OCI-LY7 (cell line): ENCODE results near the gene NDUFS6. TPM values are rescaled to one million over a fixed set of nuclear protein-coding genes. Genes with fewer than 3 reads are reported as not detected.

Experiments
- BruUV-seq: library from RNA; stranded (reverse); fragments of 400-500 nt; replicated peaks from 2 replicates; lab custom pipeline; 2021; lab: Mats Ljungman, UMichigan
- CTCF ChIA-PET: fragments of 300-600 bp; sonication (Branson Sonifier 250); formaldehyde crosslinking; loops from one replicate; lab custom pipeline; 2022; ENCODE audit warnings: antibody characterized with exemption; ENCODE audit not compliant: unreplicated experiment; lab: Charles Lee
- POLR2A ChIA-PET: fragments of 300-600 bp; sonication (Branson Sonifier 250); formaldehyde crosslinking; loops from one replicate; lab custom pipeline; 2022; ENCODE audit warnings: antibody characterized with exemption; lab: Charles Lee
- DNase-seq: peaks from one replicate; pipeline ENCODE4 v3.0.0-alpha.2; 2015; ENCODE audit warnings: low spot score
- H2AFZ ChIP-seq: fragments of 200-600 bp; sonication (generic), shearing (Covaris generic); 2 replicates; pipeline ENCODE4 v1.6.1; 2014; ENCODE audit warnings: mild to moderate bottlenecking, antibody characterized with exemption, low read length, moderate library complexity
- H3K27ac ChIP-seq: fragments of 200-600 bp; sonication (generic); 2 replicates; pipeline ENCODE4 v1.5.1; 2014; ENCODE audit warnings: mixed run types, low read depth, mild to moderate bottlenecking, moderate library complexity, low read length, inconsistent platforms; ENCODE audit not compliant: poor library complexity, severe bottlenecking
- H3K36me3 ChIP-seq: fragments of 200-600 bp; sonication (generic); 2 replicates; pipeline ENCODE4 v1.6.1; 2014; ENCODE audit warnings: mild to moderate bottlenecking, antibody characterized with exemption, low read length, moderate library complexity, mixed read lengths; ENCODE audit not compliant: insufficient read depth
- H3K4me1 ChIP-seq: fragments of 200-600 bp; sonication (generic); 2 replicates; pipeline ENCODE4 v1.5.1; 2014; ENCODE audit warnings: mild to moderate bottlenecking, low read length; ENCODE audit not compliant: insufficient read depth, poor library complexity, severe bottlenecking
- H3K4me2 ChIP-seq: fragments of 200-600 bp; sonication (generic); 2 replicates; pipeline ENCODE4 v1.6.1; 2014; ENCODE audit warnings: mild to moderate bottlenecking, low read length
- H3K4me3 ChIP-seq: fragments of 200-600 bp; sonication (generic); 2 replicates; pipeline ENCODE4 v1.5.1; 2014; ENCODE audit warnings: mild to moderate bottlenecking, low read depth, low read length; ENCODE audit not compliant: poor library complexity, severe bottlenecking
- H3K79me2 ChIP-seq: fragments of 200-600 bp; sonication (generic); 2 replicates; pipeline ENCODE4 v1.6.1; 2016; ENCODE audit warnings: low read depth, mild to moderate bottlenecking, low read length, moderate library complexity, mixed read lengths; ENCODE audit not compliant: insufficient read depth
- H3K9me2 ChIP-seq: fragments of 200-600 bp; sonication (generic); 2 replicates; pipeline ENCODE4 v1.6.1; 2016; ENCODE audit warnings: mild to moderate bottlenecking, low read length, mixed read lengths; ENCODE audit not compliant: insufficient read depth
- H3K9me3 ChIP-seq: fragments of 200-600 bp; sonication (generic); 2 replicates; pipeline ENCODE4 v1.6.1; 2014; ENCODE audit warnings: mild to moderate bottlenecking, mixed run types, low read length, mixed read lengths
- H4K20me1 ChIP-seq: fragments of 200-600 bp; sonication (generic); 2 replicates; pipeline ENCODE4 v1.6.1; 2014; ENCODE audit warnings: mild to moderate bottlenecking, antibody characterized with exemption, low read length, moderate library complexity, mixed read lengths; ENCODE audit not compliant: insufficient read depth
- CTCF ChIP-seq: fragments of 200-600 bp; sonication (generic); conservative IDR thresholded peaks from 2 replicates; pipeline ENCODE4 v1.5.1; 2014; ENCODE audit warnings: mild to moderate bottlenecking, antibody characterized with exemption, low read length, moderate library complexity, mixed read lengths
- EZH2phosphoT487 ChIP-seq: fragments of 200-600 bp; sonication (generic); IDR thresholded peaks from 2 replicates; pipeline ENCODE4 v1.6.1; 2018; ENCODE audit warnings: low read depth, borderline replicate concordance, mild to moderate bottlenecking, mixed run types, antibody characterized with exemption, low read length, moderate library complexity, mixed read lengths
- intact Hi-C: fragments of 100-400 bp; cut with micrococcal nuclease; formaldehyde crosslinking; loops from one replicate; pipeline ENCODE4 v1.10.0; 2022; ENCODE audit not compliant: unreplicated experiment
- total RNA-seq, 2 experiments: library from RNA; depleted of rRNA in 1 of 2; stranded (reverse); fragments of >200 nt in 1 of 2; shearing (Covaris generic) in 1 of 2; gene quantifications; 2 replicates each; pipeline ENCODE4 v1.2.3, GENCODE V29; 2014 to 2022

The NDUFS6 gene
- total RNA-seq, 2 experiments from 2014 or later = 41.5 to 58.7 TPM

GRCh38 chr5:1836176-1836890 lies 35.1 kb downstream of the NDUFS6 start:
- Histone ChIP-seq H3K27ac (no peak overlapping the region), H3K4me2 (no peak overlapping the region), H4K20me1 (no peaks in the 10 kb centered on the region), H3K4me3 (no peak overlapping the region), H3K36me3 (no peaks in the 10 kb centered on the region), H3K9me2 (no peaks in the 10 kb centered on the region), H3K9me3 (no peaks in the 10 kb centered on the region), H2AFZ (no peak overlapping the region), H3K79me2 (no peaks in the 10 kb centered on the region), H3K4me1 (no peaks in the 10 kb centered on the region)
- intact Hi-C loops = no loop called here
- CTCF ChIA-PET = no interaction called here
- no TSS peak for BruUV-seq
- no peak for TF ChIP-seq CTCF
- no peak for TF ChIP-seq EZH2phosphoT487
- DNase-seq = no peak
- POLR2A ChIA-PET = no interaction called here

- ChIA-PET POLR2A (no interaction called here), CTCF (no interaction called here)
- Histone ChIP-seq H3K4me1 (no peaks in the 10 kb centered on the region), H3K9me3 (no peaks in the 10 kb centered on the region), H3K4me2 (no peak overlapping the region), H4K20me1 (no peaks in the 10 kb centered on the region), H3K9me2 (no peaks in the 10 kb centered on the region), H3K4me3 (no peak overlapping the region), H2AFZ (no peak overlapping the region), H3K27ac (no peak overlapping the region), H3K36me3 (no peaks in the 10 kb centered on the region), H3K79me2 (no peaks in the 10 kb centered on the region)
- no peak for DNase-seq
- no TSS peak for BruUV-seq
- intact Hi-C loops = no loop called here
- no peak for TF ChIP-seq EZH2phosphoT487
- TF ChIP-seq CTCF = no peak
Measured at GRCh38 chr5:1836891-1837880, 36.0 kb downstream of the NDUFS6 start.
